Activated CD8-positive, alpha-beta memory T cell treated with anti-CD3 and anti-CD28 coated beads, Interleukin-2, amount 50 U/mL, for 1 hour (primary cell): ENCODE measurements around the gene EFNA5.
"Not testable (repeated sequence)": the region's sequence is repeated elsewhere in the genome, so short reads cannot be mapped to it uniquely, and the experiment has no call there.

ENCODE experiments used
- DNase-seq: peaks from one replicate; pipeline ENCODE4 v3.0.0-alpha.2; 2020; ENCODE audit errors: extremely low read depth

The EFNA5 gene

GRCh38 chr5:107457881-107458280, 212.9 kb downstream of the EFNA5 start:
- DNase-seq = no peak

- no peak for DNase-seq
Observed at GRCh38 chr5:107457138-107457537, 213.6 kb downstream of the EFNA5 start.

GRCh38 chr5:107456281-107456715, 214.4 kb downstream of the EFNA5 start:
- no peak for DNase-seq

GRCh38 chr5:107455111-107455544, 215.6 kb downstream of the EFNA5 start:
- no peak for DNase-seq

- DNase-seq = not testable (repeated sequence)
Observed at GRCh38 chr5:107451827-107452226, 218.9 kb downstream of the EFNA5 start.

- DNase-seq = no peak
Observed at GRCh38 chr5:107451028-107451427, 219.7 kb downstream of the EFNA5 start.

GRCh38 chr5:107450531-107450930, 220.2 kb downstream of the EFNA5 start:
- DNase-seq = no peak

- DNase-seq = no peak
Observed at GRCh38 chr5:107449369-107449768, 221.4 kb downstream of the EFNA5 start.

- DNase-seq = no peak
Observed at GRCh38 chr5:107447587-107447986, 223.2 kb downstream of the EFNA5 start.

GRCh38 chr5:107446972-107447371, 223.8 kb downstream of the EFNA5 start:
- DNase-seq = no peak

- no peak for DNase-seq
Observed at GRCh38 chr5:107444300-107444699, 226.4 kb downstream of the EFNA5 start.

GRCh38 chr5:107443897-107444296, 226.8 kb downstream of the EFNA5 start:
- DNase-seq = no peak

- no peak for DNase-seq
Observed at GRCh38 chr5:107442452-107442851, 228.3 kb downstream of the EFNA5 start.

- no peak for DNase-seq
Observed at GRCh38 chr5:107439832-107440231, 230.9 kb downstream of the EFNA5 start.

GRCh38 chr5:107437986-107438510, 232.7 kb downstream of the EFNA5 start:
- no peak for DNase-seq

GRCh38 chr5:107437154-107437553, 233.6 kb downstream of the EFNA5 start:
- no peak for DNase-seq

- no peak for DNase-seq
Observed at GRCh38 chr5:107436201-107436600, 234.5 kb downstream of the EFNA5 start.

GRCh38 chr5:107435061-107435460, 235.7 kb downstream of the EFNA5 start:
- no peak for DNase-seq

- DNase-seq = not testable (repeated sequence)
Observed at GRCh38 chr5:107433646-107434045, 237.1 kb downstream of the EFNA5 start.

- no peak for DNase-seq
Observed at GRCh38 chr5:107431998-107432397, 238.7 kb downstream of the EFNA5 start.

- no peak for DNase-seq
Observed at GRCh38 chr5:107431536-107431935, 239.2 kb downstream of the EFNA5 start.

- DNase-seq = no peak
Observed at GRCh38 chr5:107430071-107430625, 240.6 kb downstream of the EFNA5 start.

GRCh38 chr5:107428303-107428813, 242.4 kb downstream of the EFNA5 start:
- DNase-seq = no peak

GRCh38 chr5:107426872-107427271, 243.9 kb downstream of the EFNA5 start:
- DNase-seq = no peak
